ENCODE data around the gene CEP128.

CEP128 gene

DNA sequence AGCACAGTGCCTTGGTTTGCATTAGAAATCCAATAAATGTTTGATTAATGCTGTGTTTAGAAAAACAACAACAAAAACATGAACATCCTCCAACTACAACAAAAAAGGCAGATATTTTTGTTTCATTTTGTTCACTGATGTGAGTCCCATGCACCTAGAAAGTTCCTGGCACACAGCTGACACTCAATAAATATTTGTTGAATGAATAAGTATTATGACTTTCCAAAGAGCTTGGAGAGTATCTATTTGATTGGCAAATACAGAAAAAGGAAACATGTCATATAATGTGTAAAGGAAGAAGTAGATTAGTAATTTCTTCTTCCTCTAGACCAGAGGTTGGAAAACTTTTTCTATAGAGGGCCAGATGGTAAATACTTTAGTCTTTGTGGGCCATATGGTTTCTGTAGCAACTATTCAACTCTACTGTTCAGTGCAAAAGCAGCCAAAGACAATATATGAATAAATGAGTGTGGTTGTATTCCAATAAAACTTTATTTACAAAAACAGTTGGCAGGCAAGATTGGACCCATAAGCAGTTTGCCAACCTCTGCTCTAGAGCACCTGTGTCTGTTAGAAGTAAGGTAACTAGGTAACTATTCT, 417.9 kb downstream of the CEP128 start:
- no peak for DNase-seq

DNA sequence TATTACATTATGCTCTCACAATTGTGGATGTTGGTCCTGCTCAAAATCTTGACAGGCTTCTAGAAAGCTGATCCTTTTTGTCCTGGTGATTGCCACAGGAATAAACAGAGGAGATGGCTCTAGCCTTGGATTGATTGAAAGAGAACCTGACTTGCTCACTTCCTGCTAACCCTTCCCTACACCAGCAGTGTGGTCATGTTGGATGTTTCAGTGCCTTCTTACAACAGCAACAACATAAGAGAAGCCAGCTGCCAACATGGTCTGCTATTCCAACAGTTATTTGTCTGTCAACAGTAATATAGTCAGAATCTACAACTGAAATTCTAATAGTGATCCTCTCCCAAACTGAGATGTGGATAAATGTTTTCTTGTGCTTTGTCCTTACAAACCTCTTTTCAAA, 418.6 kb downstream of the CEP128 start:
- DNase-seq, result no peak

DNA sequence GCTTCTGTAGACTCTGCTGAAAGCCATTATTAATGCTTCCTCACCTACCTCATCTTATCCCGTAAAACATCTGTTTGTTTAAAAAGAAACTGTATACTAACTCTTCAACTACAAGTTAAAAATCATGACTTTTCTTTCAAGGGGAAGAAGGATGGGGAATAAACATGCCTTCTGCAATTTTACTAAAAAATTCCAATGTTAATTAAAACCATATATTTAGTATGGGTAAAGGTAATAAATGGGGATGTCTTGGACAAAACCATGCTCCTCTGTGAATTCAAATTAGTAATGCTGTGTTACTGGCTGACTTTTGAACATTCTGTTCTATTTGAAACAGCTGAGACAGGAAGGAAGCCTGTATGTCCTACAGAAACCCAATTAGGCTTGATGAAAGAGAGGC, 419.1 kb downstream of the CEP128 start:
- DNase-seq, result no peak

DNA sequence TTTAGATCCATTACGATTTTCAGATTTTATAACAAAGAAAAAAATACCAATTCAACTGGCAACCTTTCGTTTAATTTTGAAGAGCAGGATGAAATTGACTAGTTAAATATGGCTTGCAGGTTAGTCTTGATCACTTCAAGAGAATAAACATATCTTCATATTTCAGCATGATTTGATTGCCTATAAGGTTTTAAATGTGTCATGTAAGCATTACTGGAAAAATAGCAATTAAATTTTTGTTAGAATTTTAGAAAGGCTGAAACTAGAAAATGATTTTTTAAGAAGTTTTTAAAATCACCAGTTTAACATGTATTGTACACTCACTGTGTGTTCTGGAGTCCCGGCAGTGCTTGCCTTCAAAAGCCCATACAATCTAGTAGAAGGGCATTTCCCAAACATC, 420.1 kb downstream of the CEP128 start:
- no peak for DNase-seq

DNA sequence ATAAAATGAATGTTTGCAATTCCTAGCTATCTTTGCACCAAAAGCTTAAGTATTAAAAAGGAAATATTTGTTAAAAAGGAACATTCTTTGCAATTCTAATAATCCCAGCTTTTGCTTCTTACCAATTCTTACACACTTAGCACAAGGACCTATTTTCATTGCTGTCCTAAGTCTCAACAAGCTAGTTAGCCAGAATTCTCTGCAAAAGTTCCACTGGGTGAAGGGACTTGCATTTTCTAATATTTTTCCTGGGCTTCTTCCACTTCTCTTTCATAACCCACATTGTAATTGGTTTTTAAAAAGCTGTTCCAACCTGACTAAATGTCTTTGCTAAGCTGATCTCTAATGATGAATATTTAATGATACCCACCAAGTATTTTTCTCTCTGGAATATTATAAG, 422.5 kb downstream of the CEP128 start:
- DNase-seq, result no peak

DNA sequence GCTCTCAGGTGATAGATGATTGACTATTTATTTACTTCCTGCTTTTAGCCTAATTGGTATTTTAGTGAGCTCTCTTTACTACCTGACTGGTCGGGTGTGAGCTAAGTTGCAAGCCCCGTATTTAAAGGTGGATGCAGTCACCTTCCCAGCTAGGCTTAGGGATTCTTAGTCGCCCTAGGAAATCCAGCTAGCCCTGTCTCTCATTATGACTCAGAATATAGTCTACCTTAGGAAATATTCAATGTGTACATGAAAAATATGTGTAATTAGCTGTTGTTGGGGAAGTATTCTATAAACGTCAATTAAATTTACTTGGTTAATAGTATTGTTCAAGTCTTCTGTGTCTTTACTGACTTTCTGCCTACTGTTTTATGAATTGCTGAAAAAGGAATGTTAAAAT, 423.4 kb downstream of the CEP128 start:
- DNase-seq, result no peak

DNA sequence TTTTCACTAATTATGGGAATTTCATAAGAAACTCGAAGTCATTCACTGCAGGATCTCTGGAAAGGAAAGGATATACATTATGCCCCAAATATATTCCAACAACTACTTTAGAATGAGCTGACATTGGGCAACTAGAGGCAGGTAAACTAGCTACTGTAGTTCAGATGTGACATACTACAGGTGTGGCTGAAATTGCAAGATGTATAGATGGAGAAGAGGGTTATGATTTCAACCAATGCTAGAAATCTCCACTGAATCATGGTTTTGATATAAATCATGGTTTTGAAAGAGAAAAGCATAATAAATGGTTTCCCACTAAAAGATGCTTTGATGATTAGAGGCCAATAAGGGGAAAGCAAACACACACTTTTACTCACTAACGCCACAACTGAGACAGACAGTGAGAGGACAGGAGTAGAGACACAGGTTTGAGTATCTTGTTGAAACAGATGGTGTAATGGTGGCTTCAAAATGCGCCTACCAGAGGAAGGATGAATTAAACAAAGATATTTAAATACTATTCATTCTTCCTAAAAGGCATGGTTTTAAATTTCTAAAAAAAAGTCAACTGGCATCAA, 434.2 kb downstream of the CEP128 start:
- no peak for DNase-seq

DNA sequence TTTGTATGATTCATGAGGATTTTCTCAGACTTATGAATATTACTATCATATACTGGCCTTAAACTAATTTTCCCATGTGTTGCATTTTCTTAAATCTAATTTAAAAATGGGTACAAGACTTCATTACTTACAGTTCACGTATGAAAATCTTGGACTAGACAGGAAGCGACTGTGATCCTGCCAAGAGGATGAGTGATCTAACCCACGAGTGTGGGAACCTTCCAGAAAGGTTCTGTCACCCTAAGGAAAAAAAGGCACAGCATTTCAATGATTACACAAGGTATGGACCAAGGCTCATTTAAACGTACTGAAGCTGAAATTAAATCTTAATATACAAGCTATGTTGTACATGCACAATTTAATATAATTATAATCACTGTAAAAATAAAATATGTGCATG, 436.8 kb downstream of the CEP128 start:
- no peak for DNase-seq

DNA sequence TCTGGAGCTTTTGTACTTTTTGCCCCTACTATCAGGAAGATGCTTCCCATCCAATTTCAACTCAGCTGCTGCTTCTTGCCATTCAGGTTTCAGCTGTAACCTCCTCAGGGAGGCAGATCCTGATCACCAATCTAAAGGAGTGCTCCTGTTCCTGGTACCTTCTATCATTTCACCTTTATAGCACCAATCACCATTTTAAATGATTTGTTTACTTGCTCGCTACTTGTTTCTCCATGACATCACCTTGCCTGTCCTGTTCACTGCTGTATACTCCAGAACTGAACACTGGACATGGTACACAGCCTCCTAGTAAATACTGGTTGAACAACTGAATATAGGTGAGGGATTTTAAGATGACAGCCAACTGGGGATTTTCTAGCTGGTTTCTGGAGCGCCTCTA, 443.0 kb downstream of the CEP128 start:
- DNase-seq, result no peak

DNA sequence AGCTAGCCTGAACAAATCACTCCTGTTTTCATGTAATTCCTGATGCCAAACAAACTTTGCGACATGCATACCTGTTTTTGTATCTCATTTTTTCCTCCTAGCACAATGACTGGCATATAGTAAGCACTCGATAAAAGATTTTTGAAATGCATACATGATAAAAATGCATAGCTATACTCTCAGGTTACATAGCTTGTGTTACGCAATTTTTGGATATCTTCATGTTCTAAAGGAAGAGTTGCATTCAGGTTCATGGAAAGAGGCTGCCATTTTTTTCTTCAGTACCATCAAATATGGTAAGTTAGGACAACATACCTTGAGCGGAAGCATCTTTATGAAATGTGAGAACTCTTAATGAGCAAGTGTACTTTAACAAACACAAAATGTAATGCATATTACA, 445.4 kb downstream of the CEP128 start:
- DNase-seq, result no peak

DNA sequence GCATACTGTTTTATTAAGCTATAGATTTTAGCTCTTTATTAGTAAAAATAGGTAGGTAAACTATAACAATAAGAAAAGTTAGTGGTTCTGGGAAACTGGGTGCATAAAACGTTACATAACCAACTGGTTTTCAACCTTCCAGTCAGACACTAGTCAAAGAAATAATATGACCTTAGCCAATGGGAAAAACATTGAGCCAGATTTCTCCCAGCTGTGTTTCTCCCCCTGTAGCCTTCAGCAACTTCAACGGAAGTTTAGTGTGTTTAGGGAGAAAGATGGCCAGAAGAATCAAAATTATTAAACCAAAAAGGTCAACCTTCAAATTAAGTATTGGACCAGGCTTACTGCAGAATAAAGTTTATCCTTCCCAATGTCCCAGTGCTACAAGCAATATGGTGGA, 446.8 kb downstream of the CEP128 start:
- DNase-seq, result no peak

DNA sequence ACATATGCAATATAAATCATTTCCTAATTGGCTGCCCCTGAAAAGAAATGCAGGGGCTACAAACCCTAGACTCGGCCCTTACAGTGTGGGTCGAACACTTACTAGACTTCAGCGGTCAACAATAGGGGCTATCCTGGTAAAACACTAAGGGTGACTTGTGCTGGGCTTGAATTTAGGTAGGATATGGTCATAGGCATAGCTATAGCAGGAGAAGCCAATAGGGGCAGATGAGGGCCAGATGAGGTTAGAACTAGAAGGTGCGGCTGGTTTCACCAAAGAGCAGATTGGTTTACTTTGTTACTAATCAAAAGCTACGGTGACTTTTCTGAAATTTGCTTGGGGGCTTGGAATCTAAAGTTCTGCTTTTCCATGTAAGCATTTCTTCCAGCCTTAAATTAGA, 447.9 kb downstream of the CEP128 start:
- DNase-seq, result no peak

DNA sequence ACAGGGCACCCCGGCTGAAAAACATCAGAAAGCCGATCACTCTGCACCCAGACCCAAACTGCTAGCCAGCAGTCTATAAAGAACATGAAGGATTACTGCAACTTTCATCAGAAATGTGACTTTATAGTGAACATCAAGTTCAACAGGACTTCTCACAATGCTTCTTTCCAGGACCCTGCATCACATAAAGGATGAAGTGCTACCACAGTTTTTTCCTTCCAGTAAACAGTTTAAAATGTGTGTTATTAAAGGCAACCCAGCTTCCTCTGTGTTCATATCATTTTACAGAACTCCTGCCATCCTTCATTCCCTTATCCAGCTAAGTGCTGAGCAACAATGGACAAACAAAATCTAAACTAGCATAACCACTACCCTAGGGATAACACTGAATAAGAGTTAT, 449.9 kb downstream of the CEP128 start:
- no peak for DNase-seq

DNA sequence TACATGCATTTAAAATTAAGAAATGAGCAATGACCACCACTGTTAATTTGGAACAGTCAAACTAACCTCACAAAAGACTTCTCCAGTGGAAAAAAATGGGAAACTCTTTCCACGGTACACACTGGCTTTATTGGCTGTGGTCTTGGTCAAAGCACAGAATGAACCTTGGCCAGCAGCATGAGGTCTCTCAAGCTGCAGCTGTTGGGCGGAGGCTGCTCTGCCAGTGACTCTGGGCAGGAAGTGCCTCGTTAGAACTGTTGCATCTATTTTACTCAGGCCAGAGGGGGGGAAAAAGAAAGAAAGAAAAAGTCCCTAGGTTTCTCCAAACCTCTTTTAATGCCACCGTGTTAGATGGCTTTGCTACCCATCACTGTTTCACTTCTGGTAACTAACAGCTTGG, 450.4 kb downstream of the CEP128 start:
- DNase-seq, result no peak

DNA sequence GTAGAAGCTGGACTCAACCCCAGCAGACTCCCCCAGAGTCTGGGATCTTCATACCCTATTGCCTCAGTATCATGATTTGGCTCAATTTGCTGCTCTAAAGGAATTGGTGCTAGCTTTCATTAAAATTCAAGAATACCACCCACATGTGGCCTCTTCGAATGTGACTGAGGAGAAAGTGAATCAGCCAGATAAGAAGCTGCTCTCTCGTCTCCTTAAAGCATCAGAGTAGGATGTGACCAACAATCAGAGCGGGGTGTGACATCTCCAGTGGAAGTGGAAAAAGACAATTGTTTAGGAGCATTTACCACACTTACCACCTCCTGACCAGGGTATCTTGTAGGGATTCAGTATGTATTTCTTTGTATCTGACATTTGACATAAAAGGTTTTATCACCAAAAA, 452.0 kb downstream of the CEP128 start:
- no peak for DNase-seq

DNA sequence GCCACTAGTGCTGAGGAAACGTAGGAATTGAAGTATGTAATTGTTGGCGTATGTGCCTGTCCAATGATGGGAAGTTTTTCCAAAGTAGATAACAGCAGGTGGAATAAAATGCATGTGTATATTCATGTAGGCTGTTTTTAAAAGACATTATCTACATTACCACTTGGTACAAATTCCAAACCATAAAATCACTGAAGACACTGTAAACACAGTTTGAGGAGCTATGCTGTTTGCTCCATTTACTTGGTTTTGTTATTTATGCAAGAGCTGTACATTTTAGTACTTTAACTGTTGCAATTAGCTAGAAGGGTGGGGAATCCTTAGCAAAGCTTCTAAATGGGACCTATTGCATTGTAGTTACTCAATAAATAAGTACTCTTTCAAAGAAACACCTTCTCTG, 455.8 kb downstream of the CEP128 start:
- DNase-seq, result no peak

DNA sequence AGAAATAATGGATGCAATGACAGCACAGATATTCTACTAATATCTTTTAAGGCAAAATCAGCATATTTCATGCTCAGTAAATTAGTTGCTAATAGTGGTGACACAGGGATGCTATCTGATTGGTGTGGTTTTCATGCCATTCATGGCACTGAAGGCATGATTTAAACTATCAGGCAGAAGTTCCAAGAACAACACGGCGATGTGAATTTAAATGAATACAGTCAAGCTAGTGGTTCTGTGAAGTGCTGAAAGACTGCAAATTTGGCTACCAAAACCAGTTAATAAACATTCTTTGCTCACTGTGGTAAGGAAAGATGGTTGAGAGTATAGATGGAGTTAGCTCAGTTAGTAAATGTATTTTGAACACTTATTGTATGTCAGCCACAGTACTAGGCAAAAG, 458.2 kb downstream of the CEP128 start:
- DNase-seq, result no peak

DNA sequence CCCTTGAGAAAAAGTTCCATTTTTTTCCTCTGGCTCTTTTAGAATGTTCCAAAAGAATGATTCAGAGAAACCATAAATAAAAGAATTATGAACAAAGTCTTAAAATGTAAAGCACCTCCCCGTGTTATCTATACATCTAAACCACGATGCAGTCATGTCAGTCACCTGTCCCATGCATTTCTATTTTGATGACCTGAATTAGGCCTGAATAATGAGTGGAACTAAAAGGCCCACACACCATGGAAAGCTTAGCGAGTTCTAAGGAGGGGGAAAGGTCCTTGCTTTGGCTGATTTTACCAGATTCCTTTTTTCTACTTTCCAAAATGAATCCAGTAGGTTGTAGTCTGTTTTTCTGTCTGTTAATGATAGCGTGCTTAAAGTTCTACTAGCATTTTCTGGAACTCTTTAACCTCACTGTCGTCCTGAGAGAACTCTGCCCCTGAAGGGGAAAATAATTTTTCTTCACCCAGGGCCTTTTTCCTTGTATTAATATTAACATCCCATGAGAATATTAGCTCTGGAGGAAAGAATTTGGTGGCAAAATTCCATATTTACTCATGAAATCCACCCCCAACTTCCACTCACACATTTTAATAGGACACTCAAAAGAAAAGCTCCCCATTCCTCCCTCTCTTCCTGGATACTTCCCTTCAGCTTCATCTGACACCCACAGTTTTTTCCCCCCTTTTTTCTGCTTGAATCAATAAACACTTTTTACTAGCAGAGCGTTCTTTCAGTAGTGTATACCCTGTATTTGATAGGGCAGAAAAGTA, 464.0 kb downstream of the CEP128 start:
- no peak for DNase-seq

DNA sequence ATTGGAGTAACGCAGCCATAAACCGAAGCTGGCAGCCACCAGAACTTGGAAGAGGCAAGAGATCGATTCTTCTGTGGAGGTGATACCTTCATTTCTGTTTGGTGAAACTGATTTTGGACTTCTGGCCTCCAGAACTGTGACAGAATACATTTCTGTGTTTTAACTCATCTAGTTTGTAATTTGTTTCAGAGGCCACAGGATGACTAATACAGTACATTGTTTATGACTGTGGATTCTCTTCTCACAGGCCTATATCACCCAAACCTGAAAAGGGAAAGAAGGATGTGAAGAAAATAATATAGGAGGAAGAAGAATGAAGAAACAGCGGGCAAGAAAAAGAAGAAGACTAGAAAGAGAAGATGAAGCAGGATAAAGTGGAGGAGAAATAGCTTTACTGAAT, 466.5 kb downstream of the CEP128 start:
- no peak for DNase-seq

DNA sequence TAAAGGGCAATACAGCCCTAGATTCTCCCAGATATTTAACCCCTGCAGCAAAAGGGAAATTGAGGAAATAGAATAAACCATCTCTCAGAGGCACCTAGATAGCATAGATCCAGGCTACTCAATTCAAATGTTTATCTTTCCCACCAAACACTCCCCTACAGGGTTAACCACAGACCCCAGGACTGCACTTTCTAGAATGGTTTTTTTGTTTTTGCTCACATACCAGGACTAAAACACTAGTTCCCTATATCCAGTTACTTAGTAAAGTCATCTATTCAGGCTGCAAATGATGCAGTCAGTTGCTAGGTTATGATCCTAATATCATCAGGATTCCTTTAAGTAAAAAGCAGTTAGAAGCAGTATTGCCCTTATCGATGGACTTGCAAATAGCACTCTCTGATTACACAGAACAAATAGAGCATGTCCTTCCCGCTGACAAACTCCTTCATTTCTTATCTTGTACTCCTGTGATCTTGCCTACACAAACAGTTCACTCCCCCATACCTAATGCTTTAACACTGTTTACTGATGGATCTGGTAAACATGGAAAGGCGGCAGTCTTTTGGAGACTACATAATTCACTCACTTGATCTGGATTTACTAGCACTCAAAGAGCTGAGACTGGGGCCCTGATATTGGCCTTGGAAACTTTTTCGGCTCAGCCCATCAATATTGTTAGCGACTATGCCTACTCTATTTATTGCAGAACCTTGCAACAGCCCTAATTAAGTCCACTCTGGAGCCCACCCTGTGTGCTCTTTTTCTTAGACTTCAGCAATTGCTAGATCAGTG, 473.0 kb downstream of the CEP128 start:
- DNase-seq, result no peak

DNA sequence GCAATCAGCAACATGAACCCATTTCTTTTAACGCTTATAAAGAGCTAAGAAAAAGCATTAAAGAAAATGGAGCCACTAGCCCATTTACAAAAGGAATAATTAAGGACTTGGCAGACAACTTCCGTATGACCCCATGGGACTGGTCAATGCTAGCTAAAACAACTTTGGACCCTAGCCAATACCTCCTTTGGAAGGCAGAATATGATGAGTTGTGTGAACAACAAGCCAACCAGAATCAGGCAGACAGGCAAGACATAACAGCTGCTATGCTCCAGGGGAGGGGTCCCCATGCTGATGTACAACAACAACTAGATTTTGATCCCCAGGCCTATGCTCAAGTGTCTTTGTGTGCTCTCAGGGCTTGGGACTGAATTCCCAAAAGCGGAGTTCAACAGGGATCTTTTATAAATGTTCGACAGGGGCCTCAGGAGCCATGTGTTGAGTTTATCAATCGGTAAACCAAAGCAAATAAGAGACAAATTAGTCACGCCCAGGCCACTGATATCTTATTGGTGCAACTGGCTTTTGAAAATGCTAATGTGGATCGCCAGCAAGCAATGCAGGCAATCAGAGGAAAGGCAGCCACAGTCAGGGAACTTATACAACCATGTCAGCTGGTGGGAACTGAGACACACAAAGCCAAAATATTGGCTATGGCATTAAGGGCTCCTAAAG, 475.9 kb downstream of the CEP128 start:
- DNase-seq, result no peak

DNA sequence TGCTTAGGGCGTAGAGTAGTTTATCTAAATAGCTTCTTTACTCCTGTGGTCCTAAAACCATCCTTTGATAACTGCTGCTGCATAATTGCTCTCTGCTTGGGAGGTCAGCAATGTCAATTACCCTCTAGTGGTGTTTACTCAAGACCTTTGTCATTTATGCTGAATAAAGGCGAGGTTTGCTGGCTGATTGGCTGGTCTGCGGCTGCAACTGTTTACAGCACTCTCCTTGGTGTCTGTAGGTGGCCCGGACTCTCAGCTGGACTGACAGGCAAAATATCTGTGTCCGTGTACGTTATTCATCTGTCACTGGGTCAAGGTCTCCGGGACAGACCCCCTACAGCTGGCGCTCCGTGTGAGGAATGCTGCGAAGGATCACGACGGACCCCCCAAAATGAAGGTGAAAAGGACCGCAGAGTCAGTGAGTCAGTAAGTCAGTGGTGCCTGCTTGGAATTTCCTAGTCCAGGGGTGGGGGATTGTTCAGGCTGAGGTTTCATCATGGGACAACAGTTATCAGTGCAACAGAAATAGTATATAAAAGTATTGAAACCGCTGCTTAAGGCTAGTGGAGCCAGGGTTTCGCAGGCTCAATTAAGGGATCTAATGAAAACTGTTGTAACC, 476.9 kb downstream of the CEP128 start:
- DNase-seq, result no peak

DNA sequence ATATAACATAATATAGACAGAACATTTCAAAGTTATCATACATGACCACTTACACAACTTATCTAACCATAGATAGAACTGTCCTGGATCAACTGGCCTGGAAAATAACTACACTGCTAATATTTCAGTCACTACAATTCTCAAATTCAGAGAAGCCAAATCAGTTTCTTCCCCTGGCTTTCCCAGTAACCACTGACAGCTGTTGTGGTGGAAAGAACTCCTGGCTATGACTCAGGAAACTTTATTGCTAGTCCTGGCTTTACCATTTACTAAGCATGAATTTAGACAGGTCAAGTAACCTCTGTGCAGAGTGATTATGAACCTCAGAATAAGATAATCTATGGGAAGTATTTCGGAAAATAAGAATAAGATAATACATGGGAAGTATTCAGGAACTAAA, 485.3 kb downstream of the CEP128 start:
- DNase-seq, result no peak
